ENCODE measurements around the gene CDC73. TPM values are rescaled to one million over a fixed set of nuclear protein-coding genes. Genes with fewer than 3 reads are reported as not detected.

CDC73 gene
- total RNA-seq, 5 donors from 2014 or later (not counting 1 experiment from before 2014, with no cell fraction given), result 54.1 to 64.4 (median 57.4) TPM

- H3K27ac ChIP-seq (ENCODE audit: low read length), result no peak overlapping the region
- ChIA-PET POLR2A (no interaction called here), CTCF (no interaction called here)
- Mint-ChIP-seq H3K36me3 (peaks cover 32% of the 10 kb centered on the region), H3K4me1 (peaks cover 59 to 66% (median 63%) of the 10 kb centered on the region in 3 donors), H3K9me3 (no peaks in the 10 kb centered on the region), H3K4me3 (no peak overlapping the region), H3K27ac (no peak overlapping the region), H3K27me3 (no peaks in the 10 kb centered on the region)
- ATAC-seq (replicated peaks in 1 of 4), result no peak
- H3K36me3 ChIP-seq (ENCODE audit: control insufficient read depth in 2 of 2, extremely low read depth in 1 of 2, insufficient read depth in 1 of 2, low read length in 1 of 2), result peaks cover 2 to 7% of the 10 kb centered on the region in 2 donors
- H3K4me3 ChIP-seq (ENCODE audit: control insufficient read depth in 1 of 2, extremely low read depth in 1 of 2, low read length in 1 of 2), result no peak overlapping the region
- no peak for DNase-seq
- 100% methylated on average over 7 of the region's 8 CpGs for WGBS (ENCODE audit: insufficient coverage)
- H3K4me1 ChIP-seq (ENCODE audit: control insufficient read depth in 1 of 2, extremely low read depth in 1 of 2, insufficient read depth in 2 of 2, low read length in 2 of 2), result peaks cover 0 to 2% of the 10 kb centered on the region in 2 experiments
- no peaks in the 10 kb centered on the region for H3K9me3 ChIP-seq
- H3K27me3 ChIP-seq (replicated peaks in 1 of 2; ENCODE audit: control insufficient read depth in 2 of 2, extremely low read depth in 1 of 2, insufficient read depth in 2 of 2, low read length in 1 of 2), result no peaks in the 10 kb centered on the region
Measured at GRCh38 chr1:193192586-193192985, 70.8 kb downstream of the CDC73 start.

GRCh38 chr1:193199940-193200339 lies 78.1 kb downstream of the CDC73 start:
- H3K4me3 ChIP-seq (ENCODE audit: control insufficient read depth in 1 of 2, extremely low read depth in 1 of 2, low read length in 1 of 2), result no peak overlapping the region
- CTCF ChIA-PET, result interaction anchor here in 1 of 2 donors (0.6 kb wide), 1 partner anchor 141 kb away, joined by 3 read pairs; no protein-coding TSS in a partner anchor
- DNase-seq (no peak), ATAC-seq (replicated peaks in 1 of 4) (no peak)
- Mint-ChIP-seq H3K27me3 (no peaks in the 10 kb centered on the region), H3K27ac (no peak overlapping the region), H3K36me3 (peaks cover 40% of the 10 kb centered on the region), H3K4me1 (peaks cover 43 to 48% (median 45%) of the 10 kb centered on the region in 3 donors), H3K9me3 (no peaks in the 10 kb centered on the region), H3K4me3 (no peak overlapping the region)
- H3K36me3 ChIP-seq (ENCODE audit: control insufficient read depth in 2 of 2, extremely low read depth in 1 of 2, insufficient read depth in 1 of 2, low read length in 1 of 2), result peaks cover 0 to 2% of the 10 kb centered on the region in 2 donors
- no peak overlapping the region for H3K27ac ChIP-seq (ENCODE audit: low read length)
- no peaks in the 10 kb centered on the region for H3K4me1 ChIP-seq (ENCODE audit: control insufficient read depth in 1 of 2, extremely low read depth in 1 of 2, insufficient read depth in 2 of 2, low read length in 2 of 2)
- no peaks in the 10 kb centered on the region for H3K27me3 ChIP-seq (replicated peaks in 1 of 2; ENCODE audit: control insufficient read depth in 2 of 2, extremely low read depth in 1 of 2, insufficient read depth in 2 of 2, low read length in 1 of 2)
- POLR2A ChIA-PET, result no interaction called here
- no peaks in the 10 kb centered on the region for H3K9me3 ChIP-seq
- WGBS (ENCODE audit: insufficient coverage), result no CpG with 5 or more reads among the region's 4 CpGs

- no peak overlapping the region for H3K27ac ChIP-seq (ENCODE audit: low read length)
- no peak for ATAC-seq (replicated peaks in 1 of 4)
- H3K4me1 ChIP-seq (ENCODE audit: control insufficient read depth in 1 of 2, extremely low read depth in 1 of 2, insufficient read depth in 2 of 2, low read length in 2 of 2), result no peaks in the 10 kb centered on the region
- Mint-ChIP-seq H3K9me3 (peaks cover 7 to 8% (median 7%) of the 10 kb centered on the region in 3 donors), H3K27me3 (no peaks in the 10 kb centered on the region), H3K36me3 (peaks cover 42% of the 10 kb centered on the region), H3K4me3 (no peak overlapping the region), H3K4me1 (peaks cover 35 to 42% (median 40%) of the 10 kb centered on the region in 3 donors), H3K27ac (no peak overlapping the region)
- H3K36me3 ChIP-seq (ENCODE audit: control insufficient read depth in 2 of 2, extremely low read depth in 1 of 2, insufficient read depth in 1 of 2, low read length in 1 of 2), result peaks cover 0 to 10% of the 10 kb centered on the region in 2 donors
- ChIA-PET CTCF (interaction anchor here in 1 of 2 donors (0.8 to 1.0 kb wide), 2 partner anchors 14 to 15 kb away, joined by 3 to 4 read pairs; no protein-coding TSS in a partner anchor), POLR2A (interaction anchor here in 1 of 2 donors (0.7 kb wide), 1 partner anchor 10 kb away, joined by 3 read pairs; no protein-coding TSS in a partner anchor)
- WGBS (ENCODE audit: insufficient coverage), result no CpG with 5 or more reads among the region's 2 CpGs
- H3K4me3 ChIP-seq (ENCODE audit: control insufficient read depth in 1 of 2, extremely low read depth in 1 of 2, low read length in 1 of 2), result no peak overlapping the region
- H3K9me3 ChIP-seq, result peaks cover 9% of the 10 kb centered on the region
- H3K27me3 ChIP-seq (replicated peaks in 1 of 2; ENCODE audit: control insufficient read depth in 2 of 2, extremely low read depth in 1 of 2, insufficient read depth in 2 of 2, low read length in 1 of 2), result no peaks in the 10 kb centered on the region
- DNase-seq, result no peak
Measured at GRCh38 chr1:193201021-193201420, 79.2 kb downstream of the CDC73 start.

- Histone ChIP-seq H3K4me3 (ENCODE audit: control insufficient read depth in 1 of 2, extremely low read depth in 1 of 2, low read length in 1 of 2) (no peak overlapping the region), H3K36me3 (ENCODE audit: control insufficient read depth in 2 of 2, extremely low read depth in 1 of 2, insufficient read depth in 1 of 2, low read length in 1 of 2) (peaks cover 0 to 27% of the 10 kb centered on the region in 2 donors), H3K9me3 (peaks cover 11% of the 10 kb centered on the region), H3K4me1 (ENCODE audit: control insufficient read depth in 1 of 2, extremely low read depth in 1 of 2, insufficient read depth in 2 of 2, low read length in 2 of 2) (no peaks in the 10 kb centered on the region), H3K27me3 (replicated peaks in 1 of 2; ENCODE audit: control insufficient read depth in 2 of 2, extremely low read depth in 1 of 2, insufficient read depth in 2 of 2, low read length in 1 of 2) (no peaks in the 10 kb centered on the region), H3K27ac (ENCODE audit: low read length) (no peak overlapping the region)
- Mint-ChIP-seq H3K27me3 (no peaks in the 10 kb centered on the region), H3K9me3 (peaks cover under 1 to 20% (median 14%) of the 10 kb centered on the region in 3 donors), H3K27ac (peak overlapping the region in 1 of 2 donors; percentile 32), H3K4me1 (peaks cover 13 to 34% (median 33%) of the 10 kb centered on the region in 3 donors), H3K36me3 (peaks cover 79% of the 10 kb centered on the region), H3K4me3 (no peak overlapping the region)
- ChIA-PET CTCF (no interaction called here), POLR2A (no interaction called here)
- ATAC-seq (replicated peaks in 1 of 4), result no peak
- 100% methylated on average over 2 of the region's 7 CpGs for WGBS (ENCODE audit: insufficient coverage)
- no peak for DNase-seq
Measured at GRCh38 chr1:193210996-193211395, 89.2 kb downstream of the CDC73 start.

- peaks cover 7% of the 10 kb centered on the region for H3K9me3 ChIP-seq
- no peaks in the 10 kb centered on the region for H3K27me3 Mint-ChIP-seq
- peaks cover 0 to 15% (median 8%) of the 10 kb centered on the region in 3 donors for H3K9me3 Mint-ChIP-seq
- no peak overlapping the region for H3K4me3 Mint-ChIP-seq
- H3K36me3 ChIP-seq (ENCODE audit: control insufficient read depth in 2 of 2, extremely low read depth in 1 of 2, insufficient read depth in 1 of 2, low read length in 1 of 2), result peaks cover 0 to 27% of the 10 kb centered on the region in 2 donors
- H3K27ac Mint-ChIP-seq, result peak overlapping the region in 1 of 2 donors; percentile 8
- no peak overlapping the region for H3K4me3 ChIP-seq (ENCODE audit: control insufficient read depth in 1 of 2, extremely low read depth in 1 of 2, low read length in 1 of 2)
- no peaks in the 10 kb centered on the region for H3K27me3 ChIP-seq (replicated peaks in 1 of 2; ENCODE audit: control insufficient read depth in 2 of 2, extremely low read depth in 1 of 2, insufficient read depth in 2 of 2, low read length in 1 of 2)
- H3K36me3 Mint-ChIP-seq, result peaks cover 79% of the 10 kb centered on the region
- WGBS (ENCODE audit: insufficient coverage), result no CpG with 5 or more reads among the region's 1 CpG
- ChIA-PET CTCF (interaction anchor here in 1 of 2 donors (0.6 kb wide), 1 partner anchor 150 kb away, joined by 3 read pairs; no protein-coding TSS in a partner anchor), POLR2A (no interaction called here)
- no peak for ATAC-seq (replicated peaks in 1 of 4)
- peaks cover 13 to 33% (median 31%) of the 10 kb centered on the region in 3 donors for H3K4me1 Mint-ChIP-seq
- no peaks in the 10 kb centered on the region for H3K4me1 ChIP-seq (ENCODE audit: control insufficient read depth in 1 of 2, extremely low read depth in 1 of 2, insufficient read depth in 2 of 2, low read length in 2 of 2)
- H3K27ac ChIP-seq (ENCODE audit: low read length), result no peak overlapping the region
- no peak for DNase-seq
Measured at GRCh38 chr1:193211539-193211938, 89.7 kb downstream of the CDC73 start.

GRCh38 chr1:193212637-193213036 lies 90.8 kb downstream of the CDC73 start:
- ATAC-seq (replicated peaks in 1 of 4), result no peak
- Histone ChIP-seq H3K4me1 (ENCODE audit: control insufficient read depth in 1 of 2, extremely low read depth in 1 of 2, insufficient read depth in 2 of 2, low read length in 2 of 2) (no peaks in the 10 kb centered on the region), H3K4me3 (ENCODE audit: control insufficient read depth in 1 of 2, extremely low read depth in 1 of 2, low read length in 1 of 2) (no peak overlapping the region), H3K9me3 (peaks cover 7% of the 10 kb centered on the region), H3K27ac (ENCODE audit: low read length) (no peak overlapping the region), H3K36me3 (ENCODE audit: control insufficient read depth in 2 of 2, extremely low read depth in 1 of 2, insufficient read depth in 1 of 2, low read length in 1 of 2) (peaks cover 0 to 25% of the 10 kb centered on the region in 2 donors), H3K27me3 (replicated peaks in 1 of 2; ENCODE audit: control insufficient read depth in 2 of 2, extremely low read depth in 1 of 2, insufficient read depth in 2 of 2, low read length in 1 of 2) (no peaks in the 10 kb centered on the region)
- Mint-ChIP-seq H3K4me3 (no peak overlapping the region), H3K27ac (no peak overlapping the region), H3K36me3 (peaks cover 79% of the 10 kb centered on the region), H3K4me1 (peaks cover 13 to 31% (median 27%) of the 10 kb centered on the region in 3 donors), H3K9me3 (peaks cover 0 to 5% (median under 1%) of the 10 kb centered on the region in 3 donors), H3K27me3 (no peaks in the 10 kb centered on the region)
- WGBS (ENCODE audit: insufficient coverage), result no CpG with 5 or more reads among the region's 2 CpGs
- ChIA-PET CTCF (no interaction called here), POLR2A (no interaction called here)
- no peak for DNase-seq
